Panc1 (cell line): Measurements from ENCODE around the gene FNDC11.

Source experiments
- POLR2AphosphoS5 ChIP-seq: IDR thresholded peaks from 2 replicates; pipeline ENCODE4 v1.6.1; 2012; ENCODE audit warnings: mild to moderate bottlenecking, low read depth, low read length, moderate library complexity
- TF ChIP-seq, protein P1 (sequence below): fragments of 450-650 bp; IDR thresholded peaks from 2 replicates; pipeline ENCODE4 v1.5.1; 2017; ENCODE audit warnings: mild to moderate bottlenecking

GRCh38 chr20:63518946-63519667 lies 34.9 kb upstream of the FNDC11 start:
- TF ChIP-seq, protein P1, sequence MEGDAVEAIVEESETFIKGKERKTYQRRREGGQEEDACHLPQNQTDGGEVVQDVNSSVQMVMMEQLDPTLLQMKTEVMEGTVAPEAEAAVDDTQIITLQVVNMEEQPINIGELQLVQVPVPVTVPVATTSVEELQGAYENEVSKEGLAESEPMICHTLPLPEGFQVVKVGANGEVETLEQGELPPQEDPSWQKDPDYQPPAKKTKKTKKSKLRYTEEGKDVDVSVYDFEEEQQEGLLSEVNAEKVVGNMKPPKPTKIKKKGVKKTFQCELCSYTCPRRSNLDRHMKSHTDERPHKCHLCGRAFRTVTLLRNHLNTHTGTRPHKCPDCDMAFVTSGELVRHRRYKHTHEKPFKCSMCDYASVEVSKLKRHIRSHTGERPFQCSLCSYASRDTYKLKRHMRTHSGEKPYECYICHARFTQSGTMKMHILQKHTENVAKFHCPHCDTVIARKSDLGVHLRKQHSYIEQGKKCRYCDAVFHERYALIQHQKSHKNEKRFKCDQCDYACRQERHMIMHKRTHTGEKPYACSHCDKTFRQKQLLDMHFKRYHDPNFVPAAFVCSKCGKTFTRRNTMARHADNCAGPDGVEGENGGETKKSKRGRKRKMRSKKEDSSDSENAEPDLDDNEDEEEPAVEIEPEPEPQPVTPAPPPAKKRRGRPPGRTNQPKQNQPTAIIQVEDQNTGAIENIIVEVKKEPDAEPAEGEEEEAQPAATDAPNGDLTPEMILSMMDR: no peak
- no peak for TF ChIP-seq POLR2AphosphoS5
